Gastrocnemius medialis (tissue), 4 donors: ENCODE results near the gene ARHGAP25. TPM values are rescaled to one million over a fixed set of nuclear protein-coding genes. Genes with fewer than 3 reads are reported as not detected.

Experiments used
- ATAC-seq, 2 donors: fragments of 150-250 bp; one replicate each; pipeline ENCODE4 v1.9.1; 2016
- DNase-seq, 2 donors: peaks; one replicate each; pipeline ENCODE4 v3.0.0-alpha.2; 2019
- H3K27ac ChIP-seq, 4 donors: fragments of 200-600 bp; sonication (generic); 1 replicate in 1 of 4; 2 replicates in 3 of 4; pipeline ENCODE4 v1.5.1; 2016 to 2018; ENCODE audit warnings: mild to moderate bottlenecking in 2 of 4, moderate library complexity in 1 of 4
- H3K27me3 ChIP-seq, 3 donors: fragments of 200-600 bp; sonication (generic) in 2 of 3; 1 replicate in 1 of 3; 2 replicates in 2 of 3; pipeline versions ENCODE4 v1.5.1 to v1.6.0; 2016 to 2019; ENCODE audit warnings: mild to moderate bottlenecking in 1 of 3, moderate library complexity in 1 of 3
- H3K36me3 ChIP-seq, 2 donors: fragments of 200-600 bp; sonication (generic) in 1 of 2; one replicate each; pipeline ENCODE4 v1.5.1; 2017 to 2018
- H3K4me1 ChIP-seq, 2 donors: fragments of 200-600 bp; sonication (generic) in 1 of 2; one replicate each; pipeline ENCODE4 v1.5.1; 2016 to 2017; ENCODE audit warnings: mild to moderate bottlenecking in 2 of 2
- H3K4me3 ChIP-seq, 4 donors: fragments of 200-600 bp; sonication (generic) in 3 of 4; 1 replicate in 1 of 4; 2 replicates in 3 of 4; pipeline ENCODE4 v1.5.1; 2016 to 2019; ENCODE audit warnings: mild to moderate bottlenecking in 2 of 4
- H3K9me3 ChIP-seq, 3 donors: fragments of 200-600 bp; sonication (generic) in 2 of 3; 1 replicate in 1 of 3; 2 replicates in 2 of 3; pipeline ENCODE4 v1.5.1; 2016 to 2019
- POLR2A ChIP-seq, 2 donors: fragments of 450-650 bp; IDR thresholded peaks; one replicate each; pipeline ENCODE4 v1.6.1; 2017; ENCODE audit warnings: antibody characterized with exemption in 2 of 2, mild to moderate bottlenecking in 2 of 2, moderate library complexity in 2 of 2
- in situ Hi-C, 4 donors: fragments of 200-750 bp; cut with MboI; loops; one replicate each; pipeline versions ENCODE4 v1.15.0 to v1.8.0; 2017; ENCODE audit warnings: low sequenced_read_pairs in 4 of 4
- intact Hi-C: fragments of 100-400 bp; cut with DNase I; formaldehyde crosslinking; loops from one replicate; pipeline ENCODE4 v1.15.1; 2023; ENCODE audit warnings: low total_unique reads
- total RNA-seq, 4 donors: library from RNA; depleted of rRNA; stranded (reverse); fragments of >200 nt; gene quantifications; one replicate each; pipeline versions ENCODE4 v1.1.0 to v1.2.3, GENCODE V29; 2016
- TF ChIP-seq, protein P1 (sequence below), 5 experiments: fragments of 450-650 bp in 3 of 5; fragments of 200-600 bp in 2 of 5; sonication (generic) in 2 of 5; IDR thresholded peaks in 4 of 5; conservative IDR thresholded peaks in 1 of 5; 1 replicate in 4 of 5; 2 replicates in 1 of 5; pipeline ENCODE4 v1.5.1; 2016 to 2019; ENCODE audit warnings: antibody characterized with exemption in 5 of 5, mild to moderate bottlenecking in 3 of 5, moderate library complexity in 3 of 5

ARHGAP25 gene
- total RNA-seq, 4 donors from 2014 or later: 1.9 to 6.8 (median 3.0) TPM

DNA sequence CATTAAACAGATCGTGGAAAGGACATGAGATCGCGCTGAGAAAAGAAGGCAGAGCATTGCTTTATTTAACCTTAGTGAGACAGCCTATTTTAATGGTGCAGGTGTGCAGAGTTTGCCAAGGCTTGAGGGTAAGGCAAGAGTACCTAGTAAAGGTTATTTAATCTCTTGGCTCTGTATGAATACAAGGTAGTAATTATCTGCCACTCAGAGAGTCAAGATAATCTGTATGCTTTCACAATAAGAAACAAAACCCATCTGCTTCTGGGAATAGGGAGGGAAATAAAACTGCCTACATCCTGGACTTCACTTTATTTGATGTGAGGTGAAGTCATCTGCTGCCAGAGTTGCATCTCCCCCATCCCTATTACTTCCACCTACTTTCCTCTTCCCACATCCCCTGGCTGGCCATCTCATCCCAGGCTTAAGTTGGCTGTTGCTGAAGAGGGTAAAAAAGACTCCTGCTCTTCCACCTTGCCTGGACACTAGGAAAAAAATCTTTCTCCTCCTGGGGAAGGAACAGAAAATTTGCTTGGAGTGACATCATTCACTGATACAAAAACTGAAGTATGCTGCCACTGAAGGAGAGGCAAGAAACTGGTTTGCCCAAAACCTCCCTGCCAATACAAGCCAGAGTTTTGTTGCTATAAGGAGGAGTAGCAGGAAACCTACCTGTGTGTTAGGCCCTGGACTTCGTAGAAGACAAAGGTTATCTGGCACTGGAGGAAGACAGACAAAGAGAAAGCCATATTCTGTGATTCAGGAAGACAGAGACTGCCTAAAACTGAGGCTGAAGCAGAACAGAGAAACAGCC lies 35.8 kb upstream of the ARHGAP25 start:
- intact Hi-C loops (no loop called here), in situ Hi-C loops (no loop called here)
- H3K4me1 ChIP-seq: no peaks in the 10 kb centered on the region
- no peaks in the 10 kb centered on the region for H3K36me3 ChIP-seq
- no peak overlapping the region for H3K4me3 ChIP-seq
- no peak for TF ChIP-seq POLR2A (IDR thresholded peaks at IDR 0.05)
- TF ChIP-seq, protein P1, sequence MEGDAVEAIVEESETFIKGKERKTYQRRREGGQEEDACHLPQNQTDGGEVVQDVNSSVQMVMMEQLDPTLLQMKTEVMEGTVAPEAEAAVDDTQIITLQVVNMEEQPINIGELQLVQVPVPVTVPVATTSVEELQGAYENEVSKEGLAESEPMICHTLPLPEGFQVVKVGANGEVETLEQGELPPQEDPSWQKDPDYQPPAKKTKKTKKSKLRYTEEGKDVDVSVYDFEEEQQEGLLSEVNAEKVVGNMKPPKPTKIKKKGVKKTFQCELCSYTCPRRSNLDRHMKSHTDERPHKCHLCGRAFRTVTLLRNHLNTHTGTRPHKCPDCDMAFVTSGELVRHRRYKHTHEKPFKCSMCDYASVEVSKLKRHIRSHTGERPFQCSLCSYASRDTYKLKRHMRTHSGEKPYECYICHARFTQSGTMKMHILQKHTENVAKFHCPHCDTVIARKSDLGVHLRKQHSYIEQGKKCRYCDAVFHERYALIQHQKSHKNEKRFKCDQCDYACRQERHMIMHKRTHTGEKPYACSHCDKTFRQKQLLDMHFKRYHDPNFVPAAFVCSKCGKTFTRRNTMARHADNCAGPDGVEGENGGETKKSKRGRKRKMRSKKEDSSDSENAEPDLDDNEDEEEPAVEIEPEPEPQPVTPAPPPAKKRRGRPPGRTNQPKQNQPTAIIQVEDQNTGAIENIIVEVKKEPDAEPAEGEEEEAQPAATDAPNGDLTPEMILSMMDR (IDR thresholded peaks at IDR 0.05 in 4 of 5, conservative IDR thresholded peaks at IDR 0.05 in 1 of 5): no peak
- H3K9me3 ChIP-seq: no peaks in the 10 kb centered on the region
- no peak for DNase-seq
- H3K27ac ChIP-seq: no peak overlapping the region
- ATAC-seq: no peak
- no peaks in the 10 kb centered on the region for H3K27me3 ChIP-seq

DNA sequence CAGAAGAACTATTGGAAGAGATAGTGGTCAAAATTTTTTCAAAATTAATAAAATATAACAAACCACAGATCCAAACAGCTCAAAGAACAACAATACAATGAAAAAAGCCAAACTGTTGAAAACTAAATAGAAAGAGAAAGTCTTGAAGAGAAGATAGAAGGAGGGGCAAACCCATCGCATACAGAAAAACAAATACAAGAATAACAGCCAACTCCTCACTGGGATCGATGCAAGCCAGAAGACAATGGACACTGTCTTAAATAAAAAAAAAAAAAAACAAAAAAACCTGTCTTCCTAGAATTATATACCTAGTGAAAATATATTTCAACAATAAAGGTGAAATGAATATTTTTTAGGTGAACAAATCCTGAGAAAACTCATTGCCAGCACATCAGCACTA lies 34.1 kb upstream of the ARHGAP25 start:
- in situ Hi-C loops: loop anchor here (25.0 kb wide), 1 partner anchor 213 kb away; no protein-coding TSS in a partner anchor
- Histone ChIP-seq H3K27me3 (no peaks in the 10 kb centered on the region), H3K36me3 (no peaks in the 10 kb centered on the region), H3K4me3 (no peak overlapping the region), H3K4me1 (no peaks in the 10 kb centered on the region), H3K9me3 (no peaks in the 10 kb centered on the region), H3K27ac (no peak overlapping the region)
- ATAC-seq (no peak), DNase-seq (no peak)
- intact Hi-C loops: no loop called here
- TF ChIP-seq POLR2A (IDR thresholded peaks at IDR 0.05): no peak
- TF ChIP-seq, protein P1 (IDR thresholded peaks at IDR 0.05 in 4 of 5, conservative IDR thresholded peaks at IDR 0.05 in 1 of 5): no peak

DNA sequence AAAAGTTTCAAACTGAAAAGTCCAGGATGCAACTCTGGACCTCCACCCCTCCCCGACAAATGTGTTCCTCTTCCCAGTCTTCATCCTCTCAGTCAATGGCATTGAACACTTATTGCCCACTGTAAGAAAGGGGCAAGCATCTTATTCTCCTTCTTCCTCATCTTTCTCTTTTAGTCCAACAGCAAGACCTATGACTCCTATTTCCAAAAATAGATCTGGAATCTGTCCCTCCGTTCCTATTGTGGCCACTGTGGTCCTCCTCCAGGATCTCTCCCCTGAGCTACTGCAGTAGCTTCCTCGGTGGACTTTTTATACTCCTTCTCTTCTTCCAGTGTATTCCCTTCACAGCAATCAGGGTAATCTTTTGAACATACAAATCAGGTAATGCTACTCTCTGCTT lies 28.0 kb upstream of the ARHGAP25 start:
- TF ChIP-seq, protein P1 (IDR thresholded peaks at IDR 0.05 in 4 of 5, conservative IDR thresholded peaks at IDR 0.05 in 1 of 5): no peak
- no peak for TF ChIP-seq POLR2A (IDR thresholded peaks at IDR 0.05)
- Histone ChIP-seq H3K4me1 (no peaks in the 10 kb centered on the region), H3K9me3 (no peaks in the 10 kb centered on the region), H3K27ac (no peak overlapping the region), H3K4me3 (no peak overlapping the region), H3K36me3 (no peaks in the 10 kb centered on the region), H3K27me3 (no peaks in the 10 kb centered on the region)
- no peak for DNase-seq
- in situ Hi-C loops: loop anchor here (25.0 kb wide), 1 partner anchor 219 kb away; no protein-coding TSS in a partner anchor
- intact Hi-C loops: loop anchor here (5.0 kb wide), 1 partner anchor 221 kb away; no protein-coding TSS in a partner anchor
- no peak for ATAC-seq

DNA sequence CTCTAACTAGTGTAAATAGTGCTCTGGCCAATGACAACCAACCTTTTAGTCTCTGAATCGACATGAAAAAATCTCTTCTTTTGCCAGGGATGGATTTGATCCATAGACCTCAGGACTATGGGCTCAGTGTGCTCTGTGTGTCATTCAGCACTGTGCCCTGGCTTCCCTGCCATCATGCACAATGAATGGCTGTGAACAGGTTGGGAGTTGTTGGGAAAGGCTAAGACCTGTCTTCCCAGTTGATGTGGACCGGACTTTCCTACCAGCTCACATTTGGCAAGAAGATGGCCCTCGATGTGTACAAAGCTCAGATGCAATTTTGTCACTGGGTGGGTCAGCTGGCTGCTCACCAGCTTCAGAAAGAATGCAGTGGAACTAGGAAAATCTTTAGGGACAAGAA lies 26.0 kb upstream of the ARHGAP25 start:
- in situ Hi-C loops (loop anchor here (25.0 kb wide), 1 partner anchor 221 kb away; no protein-coding TSS in a partner anchor), intact Hi-C loops (loop anchor here (5.0 kb wide), 1 partner anchor 219 kb away; no protein-coding TSS in a partner anchor)
- H3K27ac ChIP-seq: no peak overlapping the region
- no peaks in the 10 kb centered on the region for H3K36me3 ChIP-seq
- H3K4me1 ChIP-seq: no peaks in the 10 kb centered on the region
- no peak overlapping the region for H3K4me3 ChIP-seq
- DNase-seq (no peak), ATAC-seq (no peak)
- TF ChIP-seq, protein P1 (IDR thresholded peaks at IDR 0.05 in 4 of 5, conservative IDR thresholded peaks at IDR 0.05 in 1 of 5): no peak
- TF ChIP-seq POLR2A (IDR thresholded peaks at IDR 0.05): no peak
- no peaks in the 10 kb centered on the region for H3K9me3 ChIP-seq
- no peaks in the 10 kb centered on the region for H3K27me3 ChIP-seq
